HepG2 (cell line): Measurements from ENCODE around the gene CNNM4.

Experiments used
- ARID3A ChIP-seq: IDR thresholded peaks from 2 replicates; pipeline ENCODE4 v1.6.1; 2012; ENCODE audit warnings: low read depth, low read length, improper control_type of control experiment
- CTCF ChIP-seq: sonication (generic); formaldehyde crosslinking; IDR thresholded peaks from 2 replicates; pipeline ENCODE4 v1.5.0; 2020; ENCODE audit warnings: mild to moderate bottlenecking, missing genetic modification reagents, moderate library complexity
- ELF1 ChIP-seq: sonication (generic); formaldehyde crosslinking; IDR thresholded peaks from 2 replicates; pipeline ENCODE4 v1.4.0; 2020; ENCODE audit warnings: missing genetic modification reagents
- ETS1 ChIP-seq: sonication (generic); formaldehyde crosslinking; IDR thresholded peaks from 2 replicates; pipeline ENCODE4 v1.4.0; 2020; ENCODE audit warnings: missing genetic modification reagents
- HOXA7 ChIP-seq: sonication (generic); formaldehyde crosslinking; IDR thresholded peaks from 2 replicates; pipeline ENCODE4 v1.8.1; 2022; ENCODE audit warnings: mild to moderate bottlenecking, missing genetic modification reagents, moderate library complexity
- KAT2B ChIP-seq: fragments of 150-350 bp; IDR thresholded peaks from 2 replicates; pipeline ENCODE4 v1.6.1; 2014; ENCODE audit warnings: low read depth, low read length, borderline replicate concordance
- MTA3 ChIP-seq: sonication (generic); formaldehyde crosslinking; IDR thresholded peaks from 2 replicates; pipeline ENCODE4 v1.4.0; 2020; ENCODE audit warnings: missing genetic modification reagents
- MXD1 ChIP-seq: sonication (generic); formaldehyde crosslinking; IDR thresholded peaks from 2 replicates; pipeline ENCODE4 v1.4.0; 2020; ENCODE audit warnings: mild to moderate bottlenecking, missing genetic modification reagents
- NR2F1 ChIP-seq, 2 experiments: fragments of 450-650 bp in 1 of 2; formaldehyde crosslinking in 1 of 2; IDR thresholded peaks; 2 replicates each; pipeline versions ENCODE4 v1.5.0 to v1.6.1; 2016 to 2020; ENCODE audit warnings: mild to moderate bottlenecking in 1 of 2, missing compliant biosample characterization in 1 of 2, missing genetic modification reagents in 1 of 2, moderate library complexity in 1 of 2
- ZBTB49 ChIP-seq: sonication (generic); formaldehyde crosslinking; IDR thresholded peaks from 2 replicates; pipeline ENCODE4 v1.4.0; 2020; ENCODE audit warnings: missing genetic modification reagents, borderline replicate concordance
- ZNF138 ChIP-seq: sonication (generic); formaldehyde crosslinking; IDR thresholded peaks from 2 replicates; pipeline ENCODE4 v1.5.0; 2020; ENCODE audit warnings: mild to moderate bottlenecking, low read depth, missing genetic modification reagents
- ZNF354B ChIP-seq: sonication (generic); formaldehyde crosslinking; IDR thresholded peaks from 2 replicates; pipeline ENCODE4 v1.8.0; 2022; ENCODE audit warnings: mild to moderate bottlenecking, missing genetic modification reagents
- ZNF616 ChIP-seq: sonication (generic); formaldehyde crosslinking; IDR thresholded peaks from 2 replicates; pipeline ENCODE4 v1.5.0; 2020; ENCODE audit warnings: low read depth, mild to moderate bottlenecking, missing genetic modification reagents
- ZNF788 ChIP-seq: sonication (generic); formaldehyde crosslinking; IDR thresholded peaks from 2 replicates; pipeline ENCODE4 v1.5.0; 2020; ENCODE audit warnings: mild to moderate bottlenecking, missing genetic modification reagents, borderline replicate concordance

GRCh38 chr2:96822786-96823185, 62.1 kb downstream of the CNNM4 start:
- TF ChIP-seq ZNF616 (CRISPR knock-in tag) (no peak), HOXA7 (CRISPR knock-in tag) (no peak), ZNF788 (CRISPR knock-in tag) (no peak), ETS1 (no peak), KAT2B (no peak), ARID3A (no peak), CTCF (no peak), ELF1 (CRISPR knock-in tag) (no peak), ZBTB49 (CRISPR knock-in tag) (no peak), NR2F1 (CRISPR knock-in tag; IDR thresholded peaks at IDR 0.05) (no peak), MTA3 (CRISPR knock-in tag) (no peak), MXD1 (no peak), ZNF138 (CRISPR knock-in tag) (no peak), ZNF354B (CRISPR knock-in tag) (no peak)
